Activated T-cell treated with anti-CD3 and anti-CD28 coated beads for 24 hours (primary cell): ENCODE data around the gene ARHGAP4.

ENCODE experiments used
- DNase-seq: peaks from one replicate; pipeline ENCODE4 v3.0.0-alpha.2; 2020; ENCODE audit warnings: low read depth

Gene ARHGAP4

DNA sequence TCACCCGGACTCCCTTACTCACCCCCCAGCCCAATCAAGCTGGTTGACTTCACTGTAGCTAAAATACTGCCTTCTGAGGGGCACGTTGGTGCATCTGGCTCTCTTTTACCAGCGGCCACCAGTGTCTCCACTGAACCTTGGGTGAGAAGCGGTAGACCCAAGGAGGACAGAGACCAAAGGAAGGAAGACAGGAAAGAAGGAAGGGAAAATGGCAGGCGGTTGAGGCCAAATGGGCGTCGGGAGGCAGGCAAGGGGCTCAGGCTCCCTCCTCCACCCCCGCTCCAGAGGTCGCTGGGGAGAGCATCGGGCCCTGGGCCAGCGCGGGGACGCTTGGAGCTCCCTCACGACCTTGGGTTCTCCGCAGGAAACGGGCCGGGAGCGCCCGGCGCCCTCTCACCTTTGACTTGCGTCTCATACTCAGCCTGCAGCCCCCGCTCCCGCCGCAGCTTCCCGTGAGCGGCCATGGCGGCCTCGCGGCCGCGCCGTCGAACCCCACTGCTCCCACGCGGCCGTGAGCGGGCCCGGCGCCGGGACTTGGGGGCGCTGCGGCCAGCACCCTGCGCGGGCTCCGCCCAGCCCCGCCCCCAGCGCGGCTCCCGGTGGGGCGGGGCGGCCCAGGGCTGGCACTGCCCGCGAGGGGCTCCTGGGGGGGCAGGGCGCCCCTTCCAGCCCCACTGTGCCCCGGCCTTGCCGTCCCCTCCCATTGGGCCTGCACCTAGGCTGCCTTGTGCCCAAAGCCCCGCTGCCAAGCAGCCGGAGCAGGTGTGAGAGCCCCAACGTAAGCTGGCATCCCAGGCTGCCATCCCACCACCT lies at the start of gene ARHGAP4:
Gene ARHGAP4 (minus strand): TSS at position 526 of the 813 bp plus-strand sequence. CDS start 62 bp downstream, at position 464.
- DNase-seq = peak; percentile 28

DNA sequence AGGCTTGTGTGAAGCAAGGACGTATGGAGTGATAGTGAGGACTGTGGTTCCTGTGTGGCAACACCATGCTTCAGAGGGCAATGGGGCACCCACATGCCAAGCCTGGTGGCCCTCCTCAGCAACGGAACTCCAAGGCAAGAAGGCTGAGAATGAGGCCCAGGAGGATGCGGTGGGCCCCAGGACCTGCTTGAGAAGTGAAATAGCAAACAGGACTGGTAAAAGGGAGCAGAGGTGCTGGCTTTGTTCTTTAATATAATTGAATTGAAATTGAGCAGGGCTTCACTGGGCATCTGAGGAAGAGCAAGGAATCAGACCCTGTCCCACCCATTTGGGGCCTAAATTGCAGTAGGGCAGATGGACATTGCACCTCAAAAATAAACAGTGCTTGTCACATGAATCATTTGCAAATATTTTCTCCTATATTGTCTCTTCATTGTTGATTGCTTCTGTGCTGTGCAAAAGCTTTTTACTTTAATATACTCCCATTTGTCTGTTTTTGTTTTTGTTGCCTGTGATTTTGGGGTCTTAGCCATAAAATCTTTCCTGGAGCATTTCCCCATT lies 48.7 kb upstream of the ARHGAP4 start:
- no peak for DNase-seq

DNA sequence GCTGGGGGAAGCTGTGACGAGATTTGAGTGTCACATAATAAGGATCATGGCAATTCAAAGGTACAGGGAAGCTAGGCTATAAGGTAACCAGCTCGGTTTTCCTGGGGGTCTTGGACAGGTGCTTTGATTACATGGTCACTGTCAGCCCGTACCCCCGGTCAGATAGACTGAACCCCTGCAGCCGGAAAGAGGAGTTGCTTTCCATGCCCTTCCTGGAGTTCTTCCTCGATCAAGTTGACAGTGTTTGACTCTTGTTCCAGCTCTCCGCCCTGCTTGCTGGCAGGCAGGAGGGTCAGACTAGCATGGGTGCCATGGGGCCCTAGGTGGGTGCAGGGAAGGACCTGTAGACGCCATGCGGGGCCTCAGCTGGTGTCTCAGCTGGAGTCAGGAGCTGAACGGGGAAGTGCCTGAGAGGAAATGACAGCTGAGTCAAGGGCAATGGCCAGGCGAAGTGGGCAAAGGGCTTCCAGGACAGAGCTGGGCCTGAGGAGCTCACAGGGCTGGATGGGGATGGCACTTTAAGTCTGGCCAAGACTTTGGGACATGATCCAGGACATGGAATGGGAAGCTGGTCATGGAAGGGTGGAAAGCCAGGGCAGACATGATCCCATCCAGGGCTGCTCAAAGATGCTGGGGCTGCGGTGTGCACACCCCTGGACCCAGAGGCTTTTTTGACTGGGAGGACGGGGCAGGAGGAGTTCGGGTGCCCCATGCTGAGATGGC lies 48.1 kb upstream of the ARHGAP4 start:
- no peak for DNase-seq

DNA sequence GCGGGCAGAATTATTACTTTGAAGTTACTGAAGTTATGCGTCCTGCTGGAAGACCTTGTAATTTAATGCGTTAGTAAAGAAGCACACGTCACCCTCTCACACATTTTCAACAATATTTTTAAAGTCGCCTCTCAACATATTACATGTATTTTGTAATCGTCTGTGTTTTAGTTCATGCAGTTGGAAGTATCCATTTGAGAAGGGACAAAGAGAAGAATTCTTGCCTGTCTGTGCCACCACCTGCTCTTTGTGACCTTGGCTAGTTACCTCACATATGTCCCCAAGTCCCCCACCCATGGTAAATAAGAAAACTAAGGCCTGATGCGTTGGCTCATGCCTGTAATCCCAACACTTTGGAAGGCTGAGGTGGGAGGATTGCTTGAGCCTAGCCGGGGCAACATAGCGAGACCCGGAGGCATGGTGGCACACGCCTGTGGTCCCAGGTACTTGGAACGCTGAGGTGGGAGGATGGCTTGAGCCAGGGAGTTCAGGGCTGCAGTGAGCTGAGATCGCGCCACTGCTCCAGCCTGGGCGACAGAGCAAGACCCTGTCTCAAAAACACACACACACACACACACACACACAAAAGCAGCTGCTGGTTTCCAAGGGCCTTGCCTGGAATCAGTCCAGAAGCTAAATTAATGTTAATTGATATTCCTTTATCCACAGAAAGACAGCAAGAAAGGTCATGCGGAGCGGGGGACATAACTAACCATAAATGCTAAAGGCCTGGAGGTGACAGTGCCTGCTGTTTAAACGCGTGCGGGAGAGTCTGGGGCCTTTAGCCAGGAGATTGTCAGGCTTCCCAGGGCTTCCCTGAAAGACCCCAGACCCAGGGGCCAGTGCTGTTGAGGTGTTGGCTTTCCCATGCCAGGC lies 47.3 kb upstream of the ARHGAP4 start:
- no peak for DNase-seq

DNA sequence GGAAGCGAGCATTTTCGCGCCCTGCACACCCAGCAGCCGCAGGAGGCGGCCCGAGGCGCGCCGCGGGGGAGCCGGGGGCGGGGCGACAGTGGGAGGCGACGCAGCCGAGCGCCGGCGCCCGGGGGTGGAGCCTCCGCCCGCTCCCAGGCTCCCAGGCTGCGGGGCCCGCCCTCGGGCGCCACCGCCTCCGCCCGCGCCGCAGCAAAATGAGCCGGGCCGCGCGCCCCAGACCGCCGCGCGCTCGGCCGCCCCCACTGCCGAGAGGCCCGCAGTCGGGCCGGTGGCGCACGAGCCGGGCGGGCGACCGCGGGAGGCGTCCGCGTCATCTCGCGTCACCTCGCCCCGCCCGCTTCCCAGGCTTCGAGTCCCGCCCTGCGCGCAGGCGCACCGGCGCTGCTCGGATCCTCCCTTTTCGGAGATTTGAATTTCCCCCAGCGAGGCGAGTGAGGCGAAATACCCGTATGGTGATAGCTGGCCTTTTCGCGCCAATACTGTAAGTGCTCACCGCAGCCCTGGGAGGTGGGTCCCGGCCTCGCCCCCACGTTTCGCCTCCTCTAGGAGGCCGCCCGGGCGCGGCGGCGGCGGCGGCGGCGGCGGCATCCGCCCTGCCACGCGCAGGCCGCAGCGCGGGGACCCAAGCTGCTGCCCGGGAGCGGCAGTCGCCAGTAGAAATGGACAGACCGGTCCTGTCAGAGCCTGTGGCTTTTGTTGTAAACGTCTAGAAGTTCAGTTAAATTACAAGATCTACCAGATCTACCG lies 46.5 kb upstream of the ARHGAP4 start, which contains the start of gene TMEM187:
Gene TMEM187 (plus strand): TSS at position 387 of the 759 bp plus-strand sequence. CDS start 9,309 bp downstream, outside the sequence.
- peak; percentile 83 for DNase-seq

DNA sequence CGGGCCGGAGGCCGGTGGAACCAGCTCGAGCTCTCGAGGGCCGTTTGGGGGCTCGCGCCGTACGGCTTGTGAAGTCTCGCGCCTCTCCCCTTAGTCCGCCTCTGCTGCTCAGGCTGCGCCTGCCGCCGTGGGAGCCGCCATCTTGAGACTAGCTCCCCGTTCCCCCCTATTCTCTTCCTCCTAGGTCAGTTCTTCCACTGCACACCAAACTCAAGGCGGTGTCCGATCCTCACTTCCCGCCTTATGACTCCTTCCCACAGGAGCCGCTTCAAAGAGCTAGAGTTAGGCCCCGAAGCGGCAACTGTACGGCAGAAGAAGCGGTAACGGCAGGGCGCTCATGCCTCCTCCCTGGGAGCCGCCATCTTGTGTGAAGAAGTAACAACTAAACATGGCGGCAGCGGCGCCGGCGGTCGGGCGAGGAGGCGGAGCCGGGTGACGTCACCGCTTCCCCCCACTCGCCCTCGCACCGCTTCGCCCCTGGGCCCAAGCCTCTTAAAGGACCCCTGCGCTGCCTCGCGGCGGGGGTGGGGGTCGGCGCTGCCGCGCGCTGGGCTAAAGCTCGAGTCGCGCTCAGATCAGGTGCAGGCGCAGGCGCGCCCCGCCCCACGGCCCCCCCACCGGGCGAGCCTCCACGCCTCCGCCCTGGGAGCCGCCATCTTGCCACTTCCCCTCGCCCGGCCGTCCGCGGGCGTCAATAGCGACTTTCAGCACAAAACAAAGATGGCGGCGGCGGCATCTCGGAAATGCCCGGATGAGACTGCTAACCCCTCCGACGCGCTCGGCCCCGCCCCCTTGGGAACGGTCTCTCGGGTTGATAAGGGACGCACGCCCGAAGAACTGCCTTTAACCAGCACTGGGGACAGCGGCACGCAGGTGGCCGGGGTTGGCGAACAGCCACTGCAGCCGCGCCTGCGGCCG lies 45.6 kb upstream of the ARHGAP4 start, which contains the start of gene HCFC1:
Gene HCFC1 (minus strand): TSS at position 369 of the 918 bp plus-strand sequence. CDS start 978 bp downstream, outside the sequence.
- peak; percentile 79 for DNase-seq

DNA sequence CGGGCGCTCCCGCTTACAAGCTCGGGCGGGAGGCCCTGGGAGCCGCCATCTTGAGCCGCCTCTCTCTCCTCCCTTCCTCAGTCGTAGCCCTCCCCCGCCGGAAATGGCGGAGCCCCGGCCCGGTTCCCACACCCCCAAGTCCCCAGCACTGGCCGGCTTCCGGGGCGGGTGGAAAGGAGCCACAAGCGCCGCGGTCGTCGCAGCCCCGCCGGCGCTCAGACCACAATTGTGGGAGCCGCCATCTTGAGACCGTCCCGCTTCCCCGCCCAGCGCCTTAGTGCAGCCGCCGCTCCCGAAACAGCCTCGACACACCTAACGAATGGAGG lies 45.0 kb upstream of the ARHGAP4 start:
- DNase-seq = peak; percentile 79

DNA sequence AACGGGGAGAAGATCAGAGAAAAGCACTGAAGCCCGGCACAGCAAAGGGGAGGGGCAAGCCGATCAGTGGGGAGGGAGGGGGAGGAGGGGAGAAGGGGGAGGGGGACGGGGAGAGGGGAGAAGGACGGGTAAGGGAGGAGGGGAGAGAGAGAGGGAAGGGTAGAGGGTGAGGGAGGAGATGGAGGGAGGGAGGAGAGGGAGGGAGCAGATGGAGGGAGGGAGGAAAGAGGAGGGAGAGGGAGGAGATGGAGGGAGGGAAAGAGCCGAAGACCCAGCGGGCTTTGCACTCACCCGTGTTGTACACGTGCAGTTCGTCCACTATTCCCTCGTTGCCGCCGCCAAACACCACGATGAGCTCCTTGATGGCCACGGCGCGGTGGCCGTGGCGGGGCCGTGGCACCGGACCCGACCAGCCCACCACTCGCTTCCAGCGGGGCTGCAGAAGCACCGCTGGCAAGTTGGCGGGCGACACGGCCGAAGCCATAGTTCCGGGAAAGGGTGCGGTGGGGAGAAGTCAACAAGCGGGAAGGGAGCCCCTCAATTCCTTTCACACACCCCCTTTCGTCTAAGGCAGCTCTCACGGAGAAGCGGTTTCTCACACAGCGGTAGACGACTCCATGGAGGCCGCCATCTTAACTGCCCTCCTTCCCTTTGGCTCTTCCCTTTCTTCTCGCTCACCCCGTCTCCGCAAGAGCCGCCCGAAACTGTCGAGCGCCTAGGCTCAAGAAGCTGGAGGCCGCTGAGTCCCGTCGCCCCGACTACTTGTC lies 44.5 kb upstream of the ARHGAP4 start:
- no peak for DNase-seq

DNA sequence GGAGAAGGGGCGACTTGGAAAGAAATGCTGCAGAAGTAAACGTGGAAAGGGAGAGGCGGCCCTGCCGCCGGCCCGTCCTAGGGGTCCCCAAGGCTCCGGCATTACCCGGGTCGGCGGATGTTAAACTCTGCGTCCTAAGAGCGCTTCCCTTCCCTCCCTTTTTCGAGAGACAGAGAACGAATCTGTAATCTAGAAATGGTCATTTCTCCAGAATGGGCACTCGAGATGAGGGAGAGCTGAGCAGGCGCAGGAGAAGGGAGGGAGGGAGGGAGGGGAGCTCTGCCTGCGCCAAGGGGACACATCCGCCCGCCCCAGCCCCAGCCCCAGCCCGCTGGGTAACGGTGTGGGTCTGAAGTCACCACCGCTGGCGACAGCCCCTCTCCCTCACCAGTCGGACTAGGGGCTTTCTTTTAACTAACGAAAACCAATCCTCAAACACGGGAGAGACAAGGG lies 43.9 kb upstream of the ARHGAP4 start:
- DNase-seq = no peak

DNA sequence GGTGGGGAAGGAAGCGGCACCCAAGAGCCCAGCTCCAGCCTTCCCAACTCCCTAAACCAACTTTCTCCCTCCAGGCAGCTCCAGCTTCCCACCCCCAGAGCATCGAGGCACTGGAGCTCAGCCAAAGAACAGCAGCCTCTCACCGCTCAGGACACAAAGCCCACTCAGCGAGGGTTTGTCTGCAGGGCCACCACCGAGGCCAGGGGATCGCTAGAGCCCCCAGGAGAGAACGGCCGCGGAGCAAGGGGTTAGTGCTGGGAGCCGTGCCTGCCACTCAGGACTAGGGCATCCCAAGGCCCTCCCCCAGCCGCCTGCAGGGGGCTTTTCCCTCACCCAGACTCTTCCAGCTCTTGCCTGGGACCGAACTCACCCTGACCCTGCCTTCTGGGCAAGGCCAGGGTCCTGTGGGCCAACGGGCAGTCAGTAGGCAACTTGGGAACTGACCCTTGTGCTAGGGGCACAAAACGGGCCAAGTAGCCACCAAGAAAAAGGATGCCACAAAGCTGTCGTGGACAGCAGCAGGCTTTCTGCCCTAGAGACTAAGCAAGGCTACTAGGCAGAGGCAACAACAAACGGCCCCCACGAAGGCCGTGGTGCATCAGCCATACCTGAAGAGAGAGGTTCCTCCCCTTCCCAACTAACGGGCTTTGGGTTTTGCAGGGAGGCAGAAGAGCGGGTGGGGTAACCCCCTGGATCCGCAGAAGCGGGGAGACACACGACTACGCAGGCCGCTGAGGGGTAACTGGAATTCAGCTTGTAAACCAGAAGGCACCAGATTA lies 43.2 kb upstream of the ARHGAP4 start:
- no peak for DNase-seq

DNA sequence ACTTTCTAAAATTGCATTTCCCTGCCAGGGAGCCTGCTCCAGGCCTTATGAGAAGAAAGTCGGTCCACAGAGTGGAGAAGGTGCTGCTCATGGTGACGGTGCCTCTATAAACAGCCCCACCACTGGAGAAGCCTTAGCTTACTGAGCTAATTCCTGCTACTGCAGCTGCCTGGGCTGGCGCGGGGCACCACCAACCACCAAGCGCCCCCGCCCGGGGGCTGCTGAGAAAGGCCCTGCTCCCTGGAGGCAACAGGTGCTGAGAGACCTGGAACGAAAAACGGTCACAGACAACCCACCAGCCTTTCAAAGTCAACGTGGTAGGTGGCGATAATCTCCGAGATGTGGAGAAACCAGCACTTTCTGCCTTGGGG lies 42.7 kb upstream of the ARHGAP4 start:
- DNase-seq = peak; percentile 24

DNA sequence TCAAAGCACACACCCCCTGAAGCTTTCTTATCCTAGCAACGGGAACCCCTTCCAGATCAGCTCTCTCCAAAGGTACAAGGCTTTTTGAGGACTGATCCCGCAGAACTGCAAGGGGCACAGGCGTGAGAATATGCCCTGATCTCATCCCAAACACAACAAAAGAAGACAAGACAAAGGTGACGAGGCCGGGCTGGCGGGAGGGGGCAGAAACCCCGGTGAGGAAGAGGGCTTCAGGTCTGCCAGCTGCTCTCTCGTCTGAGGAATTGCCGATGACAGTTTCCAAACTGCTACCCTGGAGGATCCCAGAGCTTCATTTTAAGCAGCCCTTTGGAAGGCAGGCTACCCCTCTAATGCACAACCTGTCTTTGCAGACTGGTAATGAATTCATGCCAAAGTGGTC lies 42.2 kb upstream of the ARHGAP4 start:
- no peak for DNase-seq

DNA sequence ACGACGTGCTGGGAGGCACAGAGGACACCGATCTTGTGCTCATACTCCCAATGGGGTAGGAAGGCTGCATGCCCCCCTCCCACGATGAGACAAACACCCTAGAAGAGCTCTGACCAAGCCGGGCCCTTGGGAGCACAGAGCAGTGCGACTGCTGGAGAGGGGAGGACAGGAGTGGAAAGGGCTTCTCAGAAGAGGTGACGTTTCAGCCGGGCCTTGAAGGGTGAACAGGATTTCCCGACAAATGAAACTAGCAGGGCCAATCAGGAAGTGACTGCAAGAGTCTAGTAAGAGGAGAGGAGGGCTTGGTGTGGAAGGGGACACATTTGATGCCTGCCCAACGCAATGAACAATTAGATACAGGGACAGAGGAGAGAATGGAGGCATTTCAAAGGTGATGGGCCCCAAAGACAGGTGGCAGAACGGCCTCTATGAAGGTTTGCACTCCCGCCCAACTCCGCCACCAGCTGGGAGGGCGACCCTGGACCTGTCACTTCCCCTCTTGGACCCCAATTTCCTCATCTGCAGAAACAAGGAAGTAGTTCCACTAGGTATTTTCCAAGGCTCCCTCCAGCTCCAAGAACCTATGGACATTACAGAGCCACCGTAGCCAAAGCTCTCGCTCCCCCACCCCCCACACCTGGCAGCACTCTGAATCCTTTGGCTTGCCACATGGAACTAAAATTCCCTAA lies 41.6 kb upstream of the ARHGAP4 start:
- DNase-seq = no peak

DNA sequence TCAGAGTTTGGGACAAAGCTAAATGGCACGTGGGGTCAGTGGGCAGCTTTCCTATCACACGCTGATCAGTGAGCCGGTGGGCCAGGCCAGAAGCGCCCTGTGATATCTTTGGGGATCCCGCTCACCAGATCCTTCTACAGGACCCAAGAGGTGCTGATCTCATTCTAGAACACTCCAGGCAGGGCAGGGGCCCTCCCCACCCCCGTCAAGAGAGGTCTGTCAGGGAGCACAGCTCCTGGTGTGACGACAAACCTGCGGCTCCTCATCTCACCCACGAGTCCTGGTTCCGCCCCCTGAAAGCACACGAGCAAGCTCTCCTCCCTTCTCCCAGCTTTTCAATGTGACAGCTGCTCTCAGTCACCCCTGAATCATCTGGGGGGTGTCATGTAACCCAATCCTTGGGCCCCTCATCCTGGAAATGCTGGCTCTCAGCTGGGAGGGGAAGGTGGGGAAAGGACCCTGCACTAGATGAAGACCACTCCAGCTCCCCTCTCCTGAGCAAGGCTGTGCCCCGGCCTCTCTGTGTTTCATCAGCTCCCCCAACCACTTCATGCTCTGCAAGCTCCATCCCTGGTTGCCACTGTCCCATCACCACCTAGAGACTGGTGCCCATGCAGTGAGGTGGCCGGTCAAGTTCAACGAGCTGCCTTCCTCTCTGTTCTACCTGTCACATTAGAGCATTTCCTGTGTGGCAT lies 40.9 kb upstream of the ARHGAP4 start:
- DNase-seq = peak; percentile 24

DNA sequence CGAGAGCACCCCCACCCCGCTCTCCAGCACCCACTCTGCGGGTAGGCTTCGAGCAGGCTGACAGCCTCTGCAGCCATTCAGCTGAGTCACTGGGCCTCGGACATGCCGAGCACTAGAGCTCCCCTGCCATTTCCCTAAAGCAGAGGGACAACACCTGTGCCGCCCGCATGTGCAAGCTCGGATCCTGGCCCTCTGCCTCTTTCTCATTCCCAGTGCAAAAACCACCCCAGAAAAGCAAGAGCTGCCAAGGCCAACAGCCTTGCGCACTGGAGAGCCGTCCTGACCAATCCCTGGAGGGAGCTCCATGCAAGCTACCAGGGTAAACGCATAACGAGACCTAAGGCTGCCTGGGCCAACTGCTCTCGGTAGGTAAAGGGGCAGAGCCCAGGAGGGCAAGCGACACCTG lies 40.2 kb upstream of the ARHGAP4 start:
- DNase-seq = no peak

DNA sequence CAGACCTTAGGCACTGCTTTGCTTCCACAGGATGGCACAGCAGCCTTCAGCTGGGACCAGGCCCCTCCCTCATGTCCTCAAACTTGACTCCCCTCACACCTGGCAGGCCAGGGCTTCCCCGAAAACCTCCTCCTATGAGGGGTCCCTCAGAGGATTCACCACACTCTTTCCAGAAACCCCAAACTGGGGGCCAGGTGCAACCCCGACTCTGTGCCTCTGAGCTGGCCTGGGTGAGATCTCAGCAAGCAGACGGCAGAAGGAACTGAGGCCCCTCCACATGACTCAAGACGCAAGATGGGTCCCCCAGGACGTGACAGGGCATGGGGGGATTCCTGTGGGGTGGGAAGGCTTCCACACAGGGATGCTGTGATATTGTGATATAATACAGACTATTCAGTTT lies 39.3 kb upstream of the ARHGAP4 start:
- no peak for DNase-seq

DNA sequence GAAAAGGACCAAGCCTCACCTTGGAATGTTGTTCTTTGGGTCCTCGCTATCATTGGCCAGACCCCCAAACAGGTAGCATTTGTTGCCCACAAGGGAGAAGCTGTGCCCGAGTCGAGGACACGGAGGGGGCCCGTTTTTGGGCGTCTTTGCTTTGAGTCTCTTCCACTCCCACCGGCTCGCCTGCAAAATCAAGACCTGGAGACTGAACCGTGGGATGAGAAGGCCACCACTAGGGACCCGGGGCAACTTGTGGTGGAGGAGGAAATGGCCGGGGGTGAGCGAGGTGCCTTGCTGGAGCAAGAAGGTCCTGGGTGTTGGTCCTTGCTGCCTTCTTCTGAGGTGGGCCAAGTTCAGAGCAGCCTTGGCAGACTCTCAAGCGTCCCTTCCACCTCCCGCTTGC lies 38.0 kb upstream of the ARHGAP4 start:
- DNase-seq = no peak
